ENCODE measurements around the gene HMCN1.

DNA sequence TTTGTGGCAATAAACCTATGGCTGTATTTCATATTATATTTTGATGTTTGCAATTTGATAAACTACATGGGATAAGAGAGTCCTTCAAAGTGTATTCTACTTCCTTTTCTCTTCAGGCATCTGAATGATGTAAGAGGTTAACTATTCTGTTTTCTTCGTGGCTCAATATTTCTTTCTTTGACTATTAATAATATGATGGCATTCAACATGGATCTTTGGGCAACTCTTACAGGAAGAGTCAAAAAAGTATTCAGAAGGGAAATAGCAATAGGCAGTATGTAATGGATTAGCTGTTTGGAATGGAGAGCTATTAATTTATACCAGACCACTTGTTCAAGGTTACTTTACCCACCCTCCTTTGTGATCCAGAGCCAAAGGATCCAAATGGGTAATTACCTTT is 74.4 kb downstream of the HMCN1 start:
- no peak for TF ChIP-seq CTCF (conservative IDR thresholded peaks at IDR 0.05; ENCODE audit: low read depth in 2 of 2)
- no peak for TF ChIP-seq EZH2 (IDR thresholded peaks at IDR 0.05; ENCODE audit: low read depth, unreplicated experiment)
- TF ChIP-seq CREB1 (CRISPR knock-in tag; IDR thresholded peaks at IDR 0.05; ENCODE audit: low read depth) = no peak
- TF ChIP-seq, protein P1, sequence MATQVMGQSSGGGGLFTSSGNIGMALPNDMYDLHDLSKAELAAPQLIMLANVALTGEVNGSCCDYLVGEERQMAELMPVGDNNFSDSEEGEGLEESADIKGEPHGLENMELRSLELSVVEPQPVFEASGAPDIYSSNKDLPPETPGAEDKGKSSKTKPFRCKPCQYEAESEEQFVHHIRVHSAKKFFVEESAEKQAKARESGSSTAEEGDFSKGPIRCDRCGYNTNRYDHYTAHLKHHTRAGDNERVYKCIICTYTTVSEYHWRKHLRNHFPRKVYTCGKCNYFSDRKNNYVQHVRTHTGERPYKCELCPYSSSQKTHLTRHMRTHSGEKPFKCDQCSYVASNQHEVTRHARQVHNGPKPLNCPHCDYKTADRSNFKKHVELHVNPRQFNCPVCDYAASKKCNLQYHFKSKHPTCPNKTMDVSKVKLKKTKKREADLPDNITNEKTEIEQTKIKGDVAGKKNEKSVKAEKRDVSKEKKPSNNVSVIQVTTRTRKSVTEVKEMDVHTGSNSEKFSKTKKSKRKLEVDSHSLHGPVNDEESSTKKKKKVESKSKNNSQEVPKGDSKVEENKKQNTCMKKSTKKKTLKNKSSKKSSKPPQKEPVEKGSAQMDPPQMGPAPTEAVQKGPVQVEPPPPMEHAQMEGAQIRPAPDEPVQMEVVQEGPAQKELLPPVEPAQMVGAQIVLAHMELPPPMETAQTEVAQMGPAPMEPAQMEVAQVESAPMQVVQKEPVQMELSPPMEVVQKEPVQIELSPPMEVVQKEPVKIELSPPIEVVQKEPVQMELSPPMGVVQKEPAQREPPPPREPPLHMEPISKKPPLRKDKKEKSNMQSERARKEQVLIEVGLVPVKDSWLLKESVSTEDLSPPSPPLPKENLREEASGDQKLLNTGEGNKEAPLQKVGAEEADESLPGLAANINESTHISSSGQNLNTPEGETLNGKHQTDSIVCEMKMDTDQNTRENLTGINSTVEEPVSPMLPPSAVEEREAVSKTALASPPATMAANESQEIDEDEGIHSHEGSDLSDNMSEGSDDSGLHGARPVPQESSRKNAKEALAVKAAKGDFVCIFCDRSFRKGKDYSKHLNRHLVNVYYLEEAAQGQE (IDR thresholded peaks at IDR 0.05; ENCODE audit: unreplicated experiment) = no peak
- TF ChIP-seq EZH2phosphoT487 (IDR thresholded peaks at IDR 0.05; ENCODE audit: unreplicated experiment) = no peak
- TF ChIP-seq POLR2AphosphoS5 (IDR thresholded peaks at IDR 0.05; ENCODE audit: low read depth) = no peak
- TF ChIP-seq NANOG (IDR thresholded peaks at IDR 0.05; ENCODE audit: borderline replicate concordance) = no peak
